DND-41 (cell line): Measurements from ENCODE around the gene PPEF2.

Experiments used
- EZH2 ChIP-seq: IDR thresholded peaks from 3 replicates; pipeline ENCODE4 v1.6.1; 2012; ENCODE audit warnings: borderline replicate concordance, low read depth, mild to moderate bottlenecking, moderate library complexity, low read length, inconsistent platforms; ENCODE audit not compliant: severe bottlenecking
- TF ChIP-seq, protein P1 (sequence below): IDR thresholded peaks from 2 replicates; pipeline ENCODE4 v1.5.1; 2012; ENCODE audit warnings: borderline replicate concordance, low read length, moderate library complexity, mild to moderate bottlenecking; ENCODE audit not compliant: poor library complexity, severe bottlenecking; ENCODE audit errors: extremely low read depth

DNA sequence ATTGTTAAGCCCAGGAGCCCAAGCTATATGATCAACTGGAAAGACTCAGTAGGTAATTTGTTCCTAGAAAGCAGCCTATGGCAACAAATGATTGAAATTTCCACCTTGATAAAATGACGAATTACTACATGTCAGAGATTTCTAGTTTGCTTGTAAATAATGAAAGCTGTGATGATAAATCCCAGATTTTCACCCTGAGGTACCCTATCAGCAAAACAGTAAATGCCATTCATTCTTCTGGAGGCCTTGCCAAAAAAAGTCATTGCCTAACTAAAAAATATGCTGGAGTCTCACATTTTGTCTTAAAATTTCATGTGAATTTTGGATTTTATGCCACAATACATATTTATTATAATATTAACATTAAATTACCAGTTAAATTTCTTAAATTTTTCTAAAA is 71.3 kb downstream of the PPEF2 start:
- TF ChIP-seq, protein P1, sequence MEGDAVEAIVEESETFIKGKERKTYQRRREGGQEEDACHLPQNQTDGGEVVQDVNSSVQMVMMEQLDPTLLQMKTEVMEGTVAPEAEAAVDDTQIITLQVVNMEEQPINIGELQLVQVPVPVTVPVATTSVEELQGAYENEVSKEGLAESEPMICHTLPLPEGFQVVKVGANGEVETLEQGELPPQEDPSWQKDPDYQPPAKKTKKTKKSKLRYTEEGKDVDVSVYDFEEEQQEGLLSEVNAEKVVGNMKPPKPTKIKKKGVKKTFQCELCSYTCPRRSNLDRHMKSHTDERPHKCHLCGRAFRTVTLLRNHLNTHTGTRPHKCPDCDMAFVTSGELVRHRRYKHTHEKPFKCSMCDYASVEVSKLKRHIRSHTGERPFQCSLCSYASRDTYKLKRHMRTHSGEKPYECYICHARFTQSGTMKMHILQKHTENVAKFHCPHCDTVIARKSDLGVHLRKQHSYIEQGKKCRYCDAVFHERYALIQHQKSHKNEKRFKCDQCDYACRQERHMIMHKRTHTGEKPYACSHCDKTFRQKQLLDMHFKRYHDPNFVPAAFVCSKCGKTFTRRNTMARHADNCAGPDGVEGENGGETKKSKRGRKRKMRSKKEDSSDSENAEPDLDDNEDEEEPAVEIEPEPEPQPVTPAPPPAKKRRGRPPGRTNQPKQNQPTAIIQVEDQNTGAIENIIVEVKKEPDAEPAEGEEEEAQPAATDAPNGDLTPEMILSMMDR, result no peak
- TF ChIP-seq EZH2, result no peak
